IPS-15b (cell line): Measurements from ENCODE around the gene RBM33.

ENCODE experiments used
- H3K27me3 ChIP-seq: one replicate; pipeline ENCODE4 v1.6.1; 2013; ENCODE audit warnings: low read length; ENCODE audit not compliant: control insufficient read depth, insufficient read depth
- H3K36me3 ChIP-seq: one replicate; pipeline ENCODE4 v1.6.1; 2013; ENCODE audit warnings: low read length; ENCODE audit not compliant: control insufficient read depth, insufficient read depth
- H3K4me1 ChIP-seq: one replicate; pipeline ENCODE4 v1.6.1; 2013; ENCODE audit warnings: mild to moderate bottlenecking, low read length; ENCODE audit not compliant: control insufficient read depth, insufficient read depth
- H3K4me3 ChIP-seq: one replicate; pipeline ENCODE4 v1.5.1; 2013; ENCODE audit warnings: low read depth, low read length
- H3K9ac ChIP-seq: one replicate; pipeline ENCODE4 v1.6.1; 2013; ENCODE audit warnings: low read depth, mild to moderate bottlenecking, low read length
- H3K9me3 ChIP-seq: one replicate; pipeline ENCODE4 v1.6.1; 2013; ENCODE audit warnings: mild to moderate bottlenecking, low read length; ENCODE audit not compliant: control insufficient read depth, insufficient read depth

Gene RBM33

DNA sequence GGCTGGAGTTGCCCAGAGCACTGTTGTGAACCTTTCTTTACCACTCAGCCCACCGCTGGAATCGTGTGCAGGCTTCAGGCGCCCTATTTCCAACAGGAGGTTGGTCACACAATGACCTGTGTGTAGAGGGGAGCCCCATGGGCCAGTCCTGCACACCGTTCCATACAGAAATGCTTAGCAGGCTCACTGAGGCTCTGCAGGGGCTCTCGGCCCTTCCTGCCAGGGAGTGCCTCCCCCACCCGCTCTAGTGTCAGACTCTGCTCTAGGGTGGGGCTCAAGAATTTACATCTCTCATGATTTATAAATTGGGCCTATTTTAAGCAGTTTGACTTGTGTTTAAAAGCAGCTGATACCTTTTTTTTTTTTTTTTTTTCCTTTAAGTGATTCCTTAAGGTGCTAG is 125.8 kb downstream of the RBM33 start:
- H3K9ac ChIP-seq, result no peak overlapping the region
- H3K27me3 ChIP-seq, result no peaks in the 10 kb centered on the region
- H3K4me1 ChIP-seq, result no peaks in the 10 kb centered on the region
- H3K9me3 ChIP-seq, result no peaks in the 10 kb centered on the region
- H3K36me3 ChIP-seq, result peaks cover 23% of the 10 kb centered on the region
- H3K4me3 ChIP-seq, result no peak overlapping the region

- Histone ChIP-seq H3K9ac (no peak overlapping the region), H3K27me3 (no peaks in the 10 kb centered on the region), H3K4me1 (no peaks in the 10 kb centered on the region), H3K4me3 (no peak overlapping the region), H3K36me3 (peaks cover 30% of the 10 kb centered on the region), H3K9me3 (no peaks in the 10 kb centered on the region)
These were observed 129.1 kb downstream of the RBM33 start for GRCh38 chr7:155773531-155773930.

DNA sequence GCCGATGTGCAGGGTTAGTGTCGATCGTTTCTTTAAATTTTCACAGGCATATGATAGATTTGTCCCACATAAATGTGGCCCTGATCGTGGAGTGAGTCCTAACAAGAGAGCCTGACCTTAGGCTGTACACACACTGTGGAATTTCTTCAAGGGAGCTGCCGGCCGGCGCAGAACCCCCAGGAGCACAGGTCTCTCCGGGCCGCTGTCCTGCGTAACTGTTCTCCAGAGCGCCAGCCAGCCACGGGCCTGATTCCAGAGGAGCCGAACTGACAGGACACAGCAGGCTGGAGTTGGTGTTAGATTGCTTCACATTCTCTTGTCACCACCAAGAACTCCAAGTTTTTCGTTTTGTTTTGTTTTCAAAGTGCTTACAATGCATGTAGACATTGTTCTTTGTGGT is 130.5 kb downstream of the RBM33 start:
- Histone ChIP-seq H3K9me3 (no peaks in the 10 kb centered on the region), H3K4me1 (no peaks in the 10 kb centered on the region), H3K36me3 (peaks cover 22% of the 10 kb centered on the region)

DNA sequence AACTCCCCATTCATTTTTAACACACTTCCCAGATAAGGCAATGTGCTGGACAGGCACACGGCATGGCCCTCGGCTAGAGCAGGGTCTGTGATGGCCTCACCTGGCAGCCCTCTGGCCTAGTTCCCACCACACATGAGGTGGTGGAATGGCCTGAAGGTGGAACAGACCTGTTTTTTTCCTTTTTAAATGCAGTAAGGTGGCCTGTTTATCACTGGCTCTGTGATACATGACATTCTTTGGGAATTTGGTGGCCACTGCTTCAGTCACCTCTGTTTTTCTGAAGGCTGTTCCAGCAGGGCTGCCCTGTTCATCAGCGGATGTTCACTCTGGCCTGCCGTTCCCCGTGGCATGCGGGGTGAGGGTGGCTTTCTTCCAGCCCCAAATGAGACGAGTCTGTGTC is 131.2 kb downstream of the RBM33 start:
- no peaks in the 10 kb centered on the region for H3K9me3 ChIP-seq
- no peak overlapping the region for H3K9ac ChIP-seq
- no peaks in the 10 kb centered on the region for H3K4me1 ChIP-seq
- no peaks in the 10 kb centered on the region for H3K27me3 ChIP-seq
- no peak overlapping the region for H3K4me3 ChIP-seq
- peaks cover 17% of the 10 kb centered on the region for H3K36me3 ChIP-seq

More for the DNA sequence above, 130.5 kb downstream of the RBM33 start:
- H3K27me3 ChIP-seq, result no peaks in the 10 kb centered on the region
- H3K4me3 ChIP-seq, result no peak overlapping the region
- H3K9ac ChIP-seq, result no peak overlapping the region

DNA sequence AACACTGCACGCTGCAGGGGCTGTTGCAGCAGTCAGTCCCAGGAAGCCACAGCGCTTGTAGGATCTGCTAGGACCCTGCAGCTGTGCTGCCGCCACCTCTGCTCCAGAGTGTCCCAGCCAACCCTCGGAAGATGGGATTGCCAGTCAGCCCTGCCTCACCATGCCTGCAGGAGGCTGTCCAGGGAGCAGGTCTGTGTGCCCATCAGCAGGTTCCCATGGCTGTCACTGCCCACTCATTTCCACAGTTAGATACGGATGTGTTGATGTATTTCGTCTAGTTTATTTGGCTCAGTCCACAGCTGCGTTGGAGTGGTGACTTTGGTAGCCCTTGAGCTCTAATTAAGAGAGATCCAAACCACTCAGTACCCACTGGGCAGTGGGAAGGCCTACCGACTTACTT is 132.1 kb downstream of the RBM33 start:
- peaks cover 2% of the 10 kb centered on the region for H3K4me1 ChIP-seq
- no peaks in the 10 kb centered on the region for H3K9me3 ChIP-seq
- peaks cover 17% of the 10 kb centered on the region for H3K36me3 ChIP-seq
- no peak overlapping the region for H3K9ac ChIP-seq
- H3K4me3 ChIP-seq, result no peak overlapping the region
- H3K27me3 ChIP-seq, result no peaks in the 10 kb centered on the region

- Histone ChIP-seq H3K4me1 (peaks cover 2% of the 10 kb centered on the region), H3K9ac (no peak overlapping the region), H3K36me3 (peaks cover 17% of the 10 kb centered on the region), H3K4me3 (no peak overlapping the region), H3K27me3 (no peaks in the 10 kb centered on the region), H3K9me3 (no peaks in the 10 kb centered on the region)
These were observed 133.9 kb downstream of the RBM33 start for GRCh38 chr7:155778349-155778748.

DNA sequence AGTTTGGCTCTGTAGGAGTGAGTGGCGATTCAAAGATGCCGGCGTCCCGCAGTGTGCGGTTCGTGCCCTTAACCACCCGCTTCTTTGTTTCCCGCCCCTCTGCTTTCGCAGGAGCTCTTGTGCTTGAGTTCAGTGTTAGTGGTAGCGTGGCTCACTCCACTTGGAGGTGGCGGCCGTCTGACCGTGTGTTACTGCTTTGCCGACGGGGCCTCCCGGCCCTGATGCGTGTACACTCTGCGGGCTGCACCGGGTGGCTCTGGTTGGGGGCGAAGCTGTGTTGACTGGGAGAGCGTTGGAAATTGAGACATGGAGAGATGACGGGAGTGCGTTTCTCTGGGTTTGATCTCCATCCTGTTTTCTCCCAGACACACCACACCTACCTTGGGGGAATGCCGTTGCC is 136.4 kb downstream of the RBM33 start:
- Histone ChIP-seq H3K36me3 (peaks cover 6% of the 10 kb centered on the region), H3K9me3 (no peaks in the 10 kb centered on the region), H3K27me3 (peaks cover 3% of the 10 kb centered on the region), H3K9ac (no peak overlapping the region), H3K4me3 (no peak overlapping the region), H3K4me1 (peaks cover 2% of the 10 kb centered on the region)

DNA sequence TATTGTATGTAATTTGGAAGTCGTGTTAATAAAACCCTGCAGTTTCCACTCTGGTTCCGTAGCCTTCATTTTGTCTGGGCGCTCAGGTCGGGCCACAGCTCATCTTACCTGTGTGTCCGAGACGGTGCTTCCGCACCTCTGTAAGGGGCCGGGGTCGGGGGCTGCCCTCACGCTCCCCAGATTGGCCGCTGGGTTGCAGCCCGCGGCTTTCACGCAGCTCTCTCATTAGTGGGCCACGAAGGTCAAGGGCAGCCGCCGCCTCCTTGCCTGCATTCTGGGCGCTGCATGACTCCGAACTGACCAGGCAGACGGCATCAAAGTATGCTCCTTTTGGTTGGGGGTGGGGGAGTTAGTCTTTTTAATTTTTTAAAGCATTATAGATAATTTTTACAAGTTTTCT is 137.0 kb downstream of the RBM33 start:
- Histone ChIP-seq H3K4me1 (peaks cover 2% of the 10 kb centered on the region), H3K9me3 (no peaks in the 10 kb centered on the region), H3K4me3 (no peak overlapping the region), H3K27me3 (peaks cover 7% of the 10 kb centered on the region), H3K9ac (no peak overlapping the region), H3K36me3 (peaks cover 6% of the 10 kb centered on the region)

GRCh38 chr7:155782466-155782865 is 138.0 kb downstream of the RBM33 start:
- H3K36me3 ChIP-seq, result peaks cover 3% of the 10 kb centered on the region
- peaks cover 2% of the 10 kb centered on the region for H3K4me1 ChIP-seq
- H3K9ac ChIP-seq, result no peak overlapping the region

DNA sequence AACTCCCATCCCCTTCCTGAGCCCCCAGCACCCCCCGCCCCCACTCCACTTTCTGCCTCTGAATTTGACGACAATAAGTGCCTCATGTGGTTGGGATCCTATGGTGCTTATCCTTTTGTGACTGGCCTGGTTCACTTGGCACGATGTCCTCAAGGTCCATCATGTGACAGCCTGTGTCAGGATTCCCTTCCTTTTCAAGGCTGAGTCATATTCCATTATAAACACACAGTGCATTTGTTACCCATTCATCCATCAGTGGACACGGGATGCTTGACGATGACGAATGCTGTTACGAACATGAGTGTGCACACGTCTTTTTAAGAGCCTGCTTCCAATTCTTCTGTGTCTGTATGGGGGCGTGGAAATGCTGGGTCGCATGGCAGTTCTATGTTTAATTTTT is 141.1 kb downstream of the RBM33 start:
- H3K4me1 ChIP-seq, result peaks cover 2% of the 10 kb centered on the region
- H3K9me3 ChIP-seq, result no peaks in the 10 kb centered on the region
- no peak overlapping the region for H3K9ac ChIP-seq
- H3K27me3 ChIP-seq, result peaks cover 10% of the 10 kb centered on the region
- peaks cover under 1% of the 10 kb centered on the region for H3K36me3 ChIP-seq
- H3K4me3 ChIP-seq, result no peak overlapping the region

More at GRCh38 chr7:155782466-155782865, 138.0 kb downstream of the RBM33 start:
- Histone ChIP-seq H3K4me3 (no peak overlapping the region), H3K27me3 (peaks cover 10% of the 10 kb centered on the region), H3K9me3 (no peaks in the 10 kb centered on the region)

DNA sequence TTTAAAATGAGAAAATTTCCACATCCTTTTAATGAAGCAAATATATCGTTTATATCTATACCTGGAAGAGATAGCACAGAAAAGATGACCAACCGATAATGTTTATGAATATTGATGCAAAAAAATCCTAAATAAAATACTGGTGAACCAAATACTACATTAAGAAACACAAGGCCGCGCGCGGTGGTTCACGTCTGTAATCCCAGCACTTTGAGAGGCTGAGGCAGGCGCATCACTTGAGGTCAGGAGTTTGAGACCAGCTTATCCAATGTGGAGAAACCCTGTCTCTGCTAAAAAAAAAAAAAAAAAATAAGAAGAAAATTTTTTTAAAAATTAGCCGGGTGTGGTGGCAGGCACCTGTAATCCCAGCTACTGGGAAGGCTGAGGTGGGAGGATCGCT is 142.0 kb downstream of the RBM33 start:
- H3K9ac ChIP-seq, result no peak overlapping the region
- no peak overlapping the region for H3K4me3 ChIP-seq
- no peaks in the 10 kb centered on the region for H3K36me3 ChIP-seq
- no peaks in the 10 kb centered on the region for H3K4me1 ChIP-seq
- H3K9me3 ChIP-seq, result no peaks in the 10 kb centered on the region
- H3K27me3 ChIP-seq, result peaks cover 10% of the 10 kb centered on the region

- Histone ChIP-seq H3K4me1 (no peaks in the 10 kb centered on the region), H3K4me3 (peak overlapping the region; percentile 43), H3K27me3 (peaks cover 10% of the 10 kb centered on the region), H3K9me3 (no peaks in the 10 kb centered on the region), H3K36me3 (no peaks in the 10 kb centered on the region), H3K9ac (no peak overlapping the region)
These were observed 142.8 kb downstream of the RBM33 start for GRCh38 chr7:155787171-155787851.
